ENCODE results near the gene PIK3CD.
"Not testable (repeated sequence)": the region's sequence is repeated elsewhere in the genome, so short reads cannot be mapped to it uniquely, and the experiment has no call there.

The PIK3CD gene

DNA sequence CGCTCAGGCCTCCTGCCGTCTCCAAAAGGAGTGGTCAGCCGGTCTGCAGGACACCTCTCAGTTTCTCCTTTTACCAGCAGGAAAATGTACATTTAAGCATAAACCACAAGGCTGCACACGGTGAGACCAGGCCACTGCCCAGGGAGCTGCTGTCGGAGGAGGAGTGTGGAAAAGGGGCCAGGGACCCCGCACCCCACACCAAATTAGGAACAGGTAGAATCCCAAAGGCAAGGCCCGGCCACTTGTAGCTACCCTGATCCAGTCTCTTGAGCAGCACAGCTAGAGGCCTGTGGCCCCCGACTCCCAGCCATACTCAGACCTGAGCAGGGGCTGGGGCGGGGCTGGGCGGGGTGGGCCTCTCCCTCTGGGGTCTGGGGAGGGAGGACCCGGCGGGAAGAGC, 78.0 kb downstream of the PIK3CD start:
- peak in 1 of 10 donors; percentile 57 for DNase-seq
- intact Hi-C loops (cut with DNase I): loop anchor here (5.0 kb wide), 1 partner anchor 102 kb away; no protein-coding TSS in a partner anchor

DNA sequence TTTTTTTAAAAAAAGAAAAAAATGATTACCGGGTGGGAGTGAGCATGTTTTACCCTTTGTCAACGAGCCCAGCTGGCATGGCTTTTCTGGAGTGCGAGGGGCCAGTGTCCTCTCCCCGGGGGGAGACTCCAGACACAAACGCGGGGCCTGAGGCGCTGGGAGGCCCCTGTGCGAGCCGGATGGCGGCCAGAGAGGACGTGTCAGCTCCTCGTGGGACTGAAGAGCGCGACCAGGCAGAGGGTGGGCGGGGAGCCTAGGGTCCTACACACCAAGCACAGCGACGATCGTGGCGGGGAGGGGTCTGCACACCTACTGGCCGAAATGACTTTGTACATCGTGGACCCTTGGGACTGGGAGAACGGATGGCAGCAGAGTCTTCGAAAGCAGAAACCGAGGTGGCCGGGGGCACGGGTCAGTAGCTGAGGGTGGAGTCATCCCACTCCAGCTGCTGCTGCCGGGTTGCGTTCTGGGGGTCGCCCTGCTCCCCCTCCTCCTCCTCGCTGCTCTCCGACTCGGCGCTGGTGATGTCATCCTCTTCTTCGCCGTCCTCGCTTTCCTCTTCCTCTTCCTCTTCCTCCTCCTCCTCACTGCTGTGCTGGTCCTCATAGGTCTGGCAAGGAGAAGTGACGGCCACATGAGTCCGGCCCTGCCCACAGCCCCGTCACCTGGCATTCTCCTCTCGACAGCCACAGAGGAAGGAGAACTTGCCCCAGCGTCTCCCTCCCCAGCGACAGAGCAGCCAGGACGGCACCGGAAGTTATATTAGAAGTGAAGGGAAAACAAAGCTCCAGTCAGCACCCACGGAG, 78.8 kb downstream of the PIK3CD start:
- DNase-seq: peak in 4 of 10 donors; percentile 38 to 90 (median 66)
- intact Hi-C loops (cut with DNase I): no loop called here

DNA sequence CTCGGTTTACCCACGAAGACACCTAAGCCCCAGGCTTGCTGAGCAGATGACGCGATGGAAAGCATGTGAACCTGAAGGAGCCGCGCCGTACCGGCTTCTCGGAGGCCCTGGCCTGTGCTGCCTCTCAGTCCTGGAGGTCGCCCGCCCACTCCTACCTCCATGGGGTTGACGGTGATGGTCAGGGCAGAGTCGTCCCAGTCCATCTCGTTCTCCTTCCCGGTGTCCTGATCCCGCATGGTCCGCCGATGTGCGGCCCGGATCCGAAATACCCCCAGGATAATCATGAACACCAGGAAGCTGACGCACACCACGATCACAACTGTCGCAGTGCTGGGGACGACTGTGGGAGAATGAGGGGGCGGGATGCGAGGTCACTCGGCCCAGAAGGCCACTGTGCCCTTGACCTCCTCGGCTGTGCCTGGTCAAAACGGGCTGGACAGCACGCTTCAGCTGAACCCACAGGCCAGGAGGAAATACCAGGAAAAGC, 79.6 kb downstream of the PIK3CD start:
- DNase-seq: peak in 1 of 10 donors; percentile 77
- intact Hi-C loops (cut with DNase I): no loop called here

DNA sequence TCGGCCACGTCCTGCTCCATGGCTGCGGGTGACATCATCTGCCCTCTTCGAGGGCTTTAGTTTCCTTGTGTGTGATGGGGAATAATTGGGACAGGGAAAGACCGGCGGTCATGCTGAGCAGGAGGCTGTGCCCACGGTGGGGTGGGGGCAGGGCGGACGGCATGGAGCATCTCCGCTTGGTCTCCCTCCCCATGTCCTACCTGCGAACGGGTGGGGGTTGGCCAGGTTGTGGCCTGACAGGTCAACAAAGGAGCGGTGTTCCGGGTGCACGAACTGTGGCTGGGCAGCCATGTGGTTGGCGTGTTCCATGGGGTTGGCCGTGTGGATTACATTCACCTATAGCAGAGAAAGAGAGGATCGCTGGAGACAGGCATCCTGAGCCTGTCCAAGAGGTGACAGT, 80.0 kb downstream of the PIK3CD start:
- DNase-seq: peak in 2 of 10 donors; percentile 46 to 59
- intact Hi-C loops (cut with DNase I): no loop called here

DNA sequence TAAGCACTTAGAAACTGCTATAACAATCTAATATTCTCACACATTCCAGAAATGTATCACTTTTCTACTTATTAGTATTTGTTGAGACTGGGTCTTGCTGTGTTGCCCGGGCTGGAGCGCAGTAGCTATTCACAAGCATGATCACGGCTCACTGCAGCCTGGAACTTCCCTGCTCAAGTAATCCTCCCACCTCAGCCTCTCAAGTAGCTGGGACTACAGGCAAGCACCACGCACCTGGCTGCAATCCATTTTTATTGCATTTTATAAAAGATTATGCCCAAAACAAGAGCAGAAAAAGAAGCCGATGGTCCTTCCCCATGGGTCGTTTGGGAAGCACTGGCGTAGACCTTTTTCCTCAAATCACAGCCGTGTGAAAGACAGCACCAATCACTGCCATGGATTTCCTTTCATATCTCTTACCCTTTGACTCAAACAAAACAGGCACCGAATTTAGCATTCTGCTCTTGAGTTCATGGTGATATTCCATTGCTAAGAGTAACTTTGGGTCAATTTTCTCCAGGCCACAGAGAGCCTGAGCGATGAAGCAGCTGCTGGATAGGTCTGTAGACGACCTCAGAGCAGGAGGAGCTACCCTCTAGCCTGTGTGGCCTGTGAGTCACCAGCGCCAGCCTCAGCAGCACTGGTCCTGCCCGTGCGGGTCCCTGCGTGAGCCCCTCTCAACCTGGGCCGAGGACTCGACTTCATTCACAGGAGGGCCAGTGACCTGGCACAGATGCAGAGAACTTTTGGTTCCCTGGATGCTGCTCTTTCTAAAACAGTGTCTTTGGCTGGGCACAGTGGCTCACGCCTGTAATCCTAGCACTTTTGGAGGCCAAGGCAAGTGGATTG, 80.8 kb downstream of the PIK3CD start:
- peak in 5 of 10 donors; percentile 45 to 89 (median 85) for DNase-seq

DNA sequence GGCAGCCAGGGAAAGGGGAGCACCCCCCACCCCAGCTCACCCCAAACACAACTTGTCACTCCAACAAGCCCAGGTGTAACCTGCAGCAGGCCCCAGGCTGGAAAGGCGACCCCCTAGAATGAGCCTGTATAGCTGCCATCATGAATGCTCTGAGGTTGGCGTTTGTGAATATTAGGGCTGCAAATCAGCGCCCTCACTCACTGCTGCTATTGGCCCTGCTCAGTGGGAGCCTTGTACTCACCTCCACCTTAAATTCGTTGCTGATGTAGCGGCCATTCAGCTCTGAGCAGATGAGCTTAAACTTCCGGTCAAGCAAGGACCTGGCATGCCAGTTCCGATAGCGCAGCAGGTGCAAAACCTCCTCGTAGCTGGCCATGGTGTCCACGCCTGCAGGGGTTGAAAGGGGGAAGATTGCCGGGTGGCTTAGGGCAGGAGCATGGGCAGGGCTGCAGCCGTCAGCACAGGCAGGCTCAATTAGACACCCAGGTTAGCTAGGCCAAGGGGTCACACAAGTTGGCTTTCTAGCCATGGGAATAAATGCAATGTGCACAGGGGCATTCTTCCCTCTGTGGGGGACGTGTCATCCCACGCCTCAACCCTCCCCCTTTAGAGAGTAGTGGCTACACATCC, 81.7 kb downstream of the PIK3CD start:
- intact Hi-C loops (cut with DNase I): no loop called here
- DNase-seq: peak in 1 of 10 donors; percentile 77

More for the DNA sequence above, 80.8 kb downstream of the PIK3CD start:
- intact Hi-C loops (cut with DNase I): no loop called here

DNA sequence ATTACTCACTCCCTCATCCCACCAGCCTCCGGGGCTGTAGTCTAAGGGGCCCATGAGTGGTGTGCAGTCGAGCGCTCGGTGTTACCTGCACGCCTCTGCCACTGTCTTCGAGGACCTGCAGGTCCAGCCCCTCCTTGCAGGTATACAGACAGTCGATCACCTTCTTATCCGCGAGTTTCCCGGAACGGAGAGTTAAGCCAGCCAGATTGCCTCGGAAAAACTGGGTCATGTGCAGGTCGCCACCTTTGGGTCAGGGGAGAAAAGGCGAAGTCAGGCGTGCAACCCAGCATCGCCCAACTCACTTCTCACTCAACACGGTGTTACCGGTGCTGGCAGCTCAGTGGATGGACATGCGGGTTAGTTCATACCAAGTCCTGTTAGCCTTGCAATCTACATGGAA, 84.3 kb downstream of the PIK3CD start:
- intact Hi-C loops (cut with DNase I): no loop called here
- peak in 1 of 10 donors; percentile 51 for DNase-seq

DNA sequence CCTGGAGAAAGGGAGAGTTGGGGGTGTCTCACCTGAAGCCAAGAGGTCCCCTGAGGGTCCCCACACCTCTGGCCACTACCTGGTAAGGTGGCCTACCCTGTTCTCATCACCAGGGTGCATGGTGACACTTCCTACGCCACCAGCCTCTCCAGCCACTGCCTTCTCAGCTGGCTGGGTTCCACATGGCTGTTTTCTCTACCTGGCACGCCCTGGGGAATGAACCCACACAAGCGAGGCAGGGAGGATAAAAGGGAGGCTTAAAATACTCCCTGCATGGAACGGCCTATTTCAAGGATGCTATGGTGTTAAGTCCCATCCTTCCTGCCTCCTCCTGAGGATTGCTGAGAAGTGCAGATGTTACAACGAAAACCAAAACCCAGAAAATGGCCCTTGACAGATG, 84.7 kb downstream of the PIK3CD start:
- DNase-seq: peak in 3 of 10 donors; percentile 81 to 87 (median 82)
- intact Hi-C loops (cut with DNase I): no loop called here

DNA sequence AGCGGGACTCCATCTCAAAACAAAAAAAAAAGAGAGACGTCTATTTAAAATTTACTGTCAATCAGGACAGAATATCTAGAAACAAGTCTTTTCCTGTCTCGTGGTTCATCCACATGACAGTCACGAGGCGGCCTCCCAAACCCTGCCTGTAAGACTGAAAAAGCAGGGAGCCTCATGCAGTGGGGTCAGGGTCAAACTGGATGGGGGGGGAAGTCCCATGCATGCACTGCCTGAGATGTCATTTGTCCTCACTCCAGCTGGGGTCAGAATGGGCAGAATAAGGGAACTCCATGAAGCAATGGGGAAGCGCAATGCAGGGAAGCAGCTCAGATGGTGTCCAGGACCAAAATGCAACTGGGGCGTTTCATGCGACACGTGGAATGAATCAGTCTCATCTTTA, 85.5 kb downstream of the PIK3CD start:
- DNase-seq: peak in 3 of 10 donors; percentile 71 to 80 (median 78)
- intact Hi-C loops (cut with DNase I): no loop called here

DNA sequence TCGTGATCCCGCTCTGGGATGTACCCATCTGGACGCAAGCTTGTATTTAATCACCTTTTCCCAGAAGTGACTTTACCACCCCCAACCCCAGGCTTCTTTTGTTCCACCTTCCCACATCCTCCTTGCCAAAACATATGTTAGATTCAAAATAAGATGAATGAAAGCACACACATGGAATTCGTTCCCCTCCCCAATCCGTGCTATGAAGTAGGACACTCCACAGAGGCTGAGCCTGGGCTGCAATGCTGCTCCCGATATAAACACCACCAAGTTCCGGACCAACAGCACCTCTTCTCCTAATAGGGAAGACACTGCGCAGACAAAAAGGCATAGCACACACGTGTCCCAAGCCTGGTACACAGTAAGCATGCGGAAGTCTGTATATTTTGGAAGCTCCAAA, 86.1 kb downstream of the PIK3CD start:
- peak in 2 of 10 donors; percentile 72 to 74 for DNase-seq

DNA sequence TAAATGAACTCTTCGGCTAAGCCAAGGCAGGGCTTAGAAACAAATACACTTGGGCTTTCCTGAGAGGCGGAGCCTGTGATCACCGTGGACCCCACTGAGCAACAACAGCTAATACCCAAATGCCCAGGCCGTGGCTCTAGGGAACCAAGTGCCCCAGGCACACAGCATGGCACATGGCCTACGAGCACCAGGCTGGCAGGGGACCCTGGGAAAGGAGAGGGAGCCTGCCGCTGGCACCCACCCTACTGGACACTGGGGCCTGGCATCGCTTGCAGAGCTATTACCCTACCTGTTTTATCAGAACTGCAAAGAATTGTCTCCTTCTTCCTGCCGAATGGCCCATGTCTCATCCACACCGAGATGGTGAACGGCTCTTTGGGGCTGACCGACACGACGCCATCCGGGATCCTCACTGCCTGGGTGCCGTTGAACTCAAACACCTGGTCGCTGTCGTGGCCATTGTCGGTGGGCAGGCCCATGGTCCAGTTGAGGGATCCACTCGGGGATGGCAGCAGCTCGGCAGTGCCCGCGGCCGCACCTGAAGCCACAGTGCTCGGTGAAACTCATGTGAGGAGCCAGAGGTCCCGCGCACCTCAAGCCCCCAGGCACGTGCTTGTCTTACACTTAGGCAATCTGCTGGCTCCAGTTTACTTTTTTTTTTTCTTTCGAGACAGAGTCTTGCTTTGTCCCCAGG, 92.7 kb downstream of the PIK3CD start:
- intact Hi-C loops (cut with DNase I): no loop called here

More for the DNA sequence above, 86.1 kb downstream of the PIK3CD start:
- intact Hi-C loops (cut with DNase I): no loop called here

DNA sequence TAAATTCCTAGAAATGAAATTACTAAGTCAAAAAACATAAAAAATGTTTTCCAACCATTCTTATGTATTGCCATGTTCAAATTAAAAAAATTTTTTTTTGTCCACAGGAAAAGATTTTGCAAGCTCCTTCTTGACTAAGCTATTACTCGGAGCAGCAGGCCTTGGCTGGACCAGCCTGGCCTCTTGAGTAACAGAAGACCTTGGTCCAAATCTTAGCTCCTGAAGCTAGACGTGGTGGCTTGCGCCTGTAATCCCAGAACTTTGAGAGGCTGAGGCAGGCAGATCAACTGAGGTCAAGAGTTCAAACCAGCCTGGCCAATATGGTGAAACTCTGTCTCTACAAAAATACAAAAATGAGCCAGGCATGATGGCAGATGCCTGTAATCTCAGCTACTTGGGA, 94.7 kb downstream of the PIK3CD start:
- intact Hi-C loops (cut with DNase I): no loop called here
- DNase-seq: peak in 2 of 10 donors; percentile 10 to 24

More for the DNA sequence above, 92.7 kb downstream of the PIK3CD start:
- DNase-seq: peak in 2 of 10 donors; percentile 70 to 82

DNA sequence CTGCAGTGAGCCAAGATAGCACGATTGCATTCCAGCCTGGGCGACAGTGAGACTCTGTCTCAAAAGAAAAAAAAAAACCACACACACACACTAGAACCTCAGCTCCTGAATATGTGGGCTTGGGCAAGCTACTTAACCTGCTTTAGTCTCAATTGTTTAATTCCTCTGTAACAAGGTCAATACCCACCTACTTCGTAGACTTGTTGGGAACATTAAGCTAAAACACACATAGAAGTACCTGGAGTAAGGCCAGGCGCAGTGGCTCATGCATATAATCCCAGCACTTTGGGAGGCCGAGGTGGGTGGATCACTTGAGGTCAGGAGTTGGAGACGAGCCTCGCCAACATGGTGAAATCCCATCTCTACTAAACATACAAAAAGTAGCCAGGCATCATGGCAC, 95.1 kb downstream of the PIK3CD start:
- peak in 2 of 10 donors; percentile 23 to 46 for DNase-seq
- intact Hi-C loops (cut with DNase I): no loop called here

DNA sequence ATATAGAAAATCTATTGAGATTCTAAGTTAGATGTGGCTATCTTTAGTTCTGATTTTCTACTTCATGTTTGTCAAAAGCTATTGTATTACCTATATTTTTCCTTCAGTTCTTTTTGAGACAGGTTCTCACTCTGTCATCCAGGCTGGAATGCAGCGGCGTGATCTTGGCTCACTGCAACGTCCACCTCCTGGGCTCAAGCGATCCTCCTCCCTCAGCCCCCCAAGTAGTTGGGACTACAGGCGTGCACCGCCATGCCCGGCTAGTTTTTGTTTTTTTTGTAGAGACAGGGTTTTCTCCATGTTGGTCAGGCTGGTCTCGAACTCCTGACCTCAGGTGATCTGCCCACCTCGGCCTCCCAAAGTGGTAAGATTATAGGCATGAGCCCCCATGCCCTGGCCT, 96.9 kb downstream of the PIK3CD start:
- peak in 2 of 10 donors; percentile 51 to 70 for DNase-seq
- intact Hi-C loops (cut with DNase I): not testable (repeated sequence)

DNA sequence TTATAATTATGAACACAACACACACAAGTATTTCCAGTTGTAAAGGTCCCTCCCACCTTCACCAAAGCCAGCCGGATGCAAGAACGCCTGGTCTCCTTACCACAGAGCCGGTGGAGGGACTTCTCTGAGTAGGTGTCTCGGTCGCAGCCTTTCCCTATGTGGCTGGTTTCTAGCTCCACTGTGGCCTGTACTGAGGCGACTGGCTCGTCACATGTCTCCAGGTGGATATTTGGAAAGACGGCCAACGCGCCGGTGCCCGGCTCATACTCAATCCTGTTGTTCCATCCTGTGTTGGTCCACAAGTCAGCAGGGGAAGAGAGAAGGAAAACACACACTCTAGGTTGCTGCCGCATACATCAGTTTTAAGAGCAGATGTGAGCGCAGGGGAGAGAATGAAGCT, 97.8 kb downstream of the PIK3CD start:
- peak in 2 of 10 donors; percentile 69 to 78 for DNase-seq
- intact Hi-C loops (cut with DNase I): no loop called here

DNA sequence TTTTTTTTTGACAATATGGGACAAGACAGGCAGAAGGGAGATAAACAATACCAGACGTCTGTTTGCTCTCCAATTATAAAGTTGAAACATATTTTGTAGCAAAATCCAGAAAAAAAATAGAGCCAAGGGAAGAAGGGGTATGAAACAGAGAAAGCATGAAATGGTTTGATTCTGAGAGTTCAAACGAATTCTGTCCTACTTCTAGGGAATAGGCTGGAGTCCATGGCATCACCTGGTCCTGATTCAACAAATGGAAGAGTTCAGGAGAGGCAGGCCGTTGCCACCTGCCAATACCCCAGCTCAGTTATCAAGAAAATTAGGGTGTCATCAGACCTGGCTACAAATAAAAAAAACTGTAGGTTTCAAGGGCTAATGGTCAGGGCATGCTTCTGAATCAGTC, 100.4 kb downstream of the PIK3CD start:
- no peak for DNase-seq
- intact Hi-C loops (cut with DNase I): no loop called here

DNA sequence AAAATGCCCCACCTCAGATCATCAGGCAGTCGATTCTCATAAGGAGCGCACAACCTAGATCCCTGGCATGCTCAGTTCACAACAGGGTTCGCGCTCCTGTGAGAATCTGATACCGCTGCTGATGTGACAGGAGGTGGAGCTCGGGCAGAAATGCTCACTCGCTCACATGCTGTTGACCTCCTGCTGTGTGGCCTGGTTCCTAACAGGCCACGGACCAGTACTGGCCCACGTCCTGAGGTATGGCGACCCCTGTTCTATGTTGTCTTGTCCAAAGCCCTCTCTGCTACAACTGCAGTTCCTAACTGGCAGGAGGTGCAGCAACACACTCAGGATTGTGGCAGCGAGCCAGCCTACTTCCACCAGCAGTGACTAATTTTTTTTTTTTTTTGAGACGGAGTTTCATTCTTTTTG, 101.6 kb downstream of the PIK3CD start:
- intact Hi-C loops (cut with DNase I): no loop called here
- DNase-seq: peak in 5 of 10 donors; percentile 48 to 89 (median 76)

DNA sequence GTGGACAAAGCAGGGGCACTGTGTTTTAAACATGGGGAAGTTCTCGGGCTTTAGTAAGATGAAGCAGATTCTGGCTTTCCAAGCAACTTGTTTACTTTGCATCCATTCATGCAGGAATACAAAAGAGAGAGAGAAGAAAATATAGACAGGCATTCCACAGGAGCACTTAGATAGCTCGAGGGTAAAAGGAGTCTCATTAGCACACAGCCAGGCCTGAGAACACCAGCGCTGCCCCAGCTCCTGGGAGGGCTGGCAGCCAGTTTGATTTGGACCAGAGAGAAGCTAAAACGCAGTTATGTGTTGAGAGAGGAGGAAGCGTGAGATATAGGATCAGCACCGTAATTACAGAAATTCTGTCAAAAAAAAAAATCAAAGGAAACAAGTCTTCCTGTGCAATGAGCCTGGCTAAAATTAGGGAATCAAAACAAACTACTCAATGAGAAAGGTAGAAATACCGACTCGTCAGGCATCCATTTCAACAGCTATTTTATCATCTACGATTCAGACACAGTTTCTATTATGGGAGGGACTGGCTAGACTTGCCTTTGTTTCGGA, 104.0 kb downstream of the PIK3CD start:
- peak in 2 of 10 donors; percentile 66 to 82 for DNase-seq
- intact Hi-C loops (cut with DNase I): no loop called here

DNA sequence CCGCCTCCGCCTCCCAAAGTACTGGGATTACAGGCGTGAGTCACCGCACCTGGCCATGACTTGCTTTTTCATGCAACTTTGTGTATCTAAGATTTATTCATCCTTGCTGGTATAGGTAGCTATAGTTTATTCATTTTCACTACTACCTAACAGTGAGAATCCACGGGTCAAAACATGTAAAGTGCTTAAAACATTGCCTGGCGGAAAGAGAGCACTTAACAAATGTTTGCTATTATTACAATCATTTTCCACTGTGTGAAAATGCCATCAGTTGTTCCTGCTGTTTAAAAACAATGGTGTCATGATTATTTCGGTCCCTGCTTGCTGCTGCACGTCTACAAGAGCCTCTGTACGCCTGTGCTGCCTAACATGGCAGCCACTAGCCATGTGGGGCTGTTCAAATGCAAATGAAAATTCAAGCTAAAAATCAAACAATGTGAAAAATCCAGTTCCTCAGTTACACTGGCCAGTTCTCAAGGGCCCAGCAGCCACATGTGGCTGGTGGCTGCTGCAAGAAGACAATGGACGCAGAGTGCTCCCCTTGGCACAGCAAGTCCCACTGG, 107.1 kb downstream of the PIK3CD start:
- DNase-seq: peak in 2 of 10 donors; percentile 49 to 72
- intact Hi-C loops (cut with DNase I): no loop called here
